Parathyroid adenoma (tissue), 2 donors: Measurements from ENCODE around the gene FBXL17.

Source experiments
- H2AFZ ChIP-seq: fragments of 300-600 bp; sonication (generic); one replicate; pipeline ENCODE4 v1.7.0; 2017; ENCODE audit warnings: antibody characterized with exemption, mild to moderate bottlenecking
- H3K27ac ChIP-seq: fragments of 300-600 bp; sonication (generic); one replicate; pipeline ENCODE4 v1.7.0; 2017
- H3K27me3 ChIP-seq: fragments of 300-600 bp; sonication (generic); one replicate; pipeline ENCODE4 v1.7.0; 2017; ENCODE audit warnings: low read length; ENCODE audit not compliant: control insufficient read depth, insufficient read depth
- H3K36me3 ChIP-seq: fragments of 300-600 bp; sonication (generic); one replicate; pipeline ENCODE4 v1.7.0; 2017; ENCODE audit warnings: low read length; ENCODE audit not compliant: control insufficient read depth, insufficient read depth
- H3K4me1 ChIP-seq: fragments of 300-600 bp; sonication (generic); one replicate; pipeline ENCODE4 v1.7.0; 2017; ENCODE audit warnings: control low read depth
- H3K4me2 ChIP-seq: fragments of 300-600 bp; sonication (generic); one replicate; pipeline ENCODE4 v1.7.0; 2017; ENCODE audit warnings: low read length
- H3K4me3 ChIP-seq: fragments of 300-600 bp; sonication (generic); one replicate; pipeline ENCODE4 v1.7.0; 2017; ENCODE audit warnings: low read depth, low read length
- H3K79me2 ChIP-seq: fragments of 300-600 bp; sonication (generic); one replicate; pipeline ENCODE4 v1.7.0; 2017; ENCODE audit warnings: control low read depth
- H3K9ac ChIP-seq: fragments of 300-600 bp; sonication (generic); one replicate; pipeline ENCODE4 v1.7.0; 2017; ENCODE audit warnings: mild to moderate bottlenecking
- H3K9me3 ChIP-seq: fragments of 300-600 bp; sonication (generic); one replicate; pipeline ENCODE4 v1.7.0; 2017; ENCODE audit warnings: low read length; ENCODE audit not compliant: control insufficient read depth
- CTCF ChIP-seq: fragments of 300-600 bp; sonication (generic); IDR thresholded peaks from one replicate; pipeline ENCODE4 v1.7.0; 2017; ENCODE audit warnings: antibody characterized with exemption, mild to moderate bottlenecking
- donor health status: primary hyperparathyroidism.

FBXL17 gene

GRCh38 chr5:107830750-107831149 lies 551.1 kb downstream of the FBXL17 start:
- H3K79me2 ChIP-seq: no peaks in the 10 kb centered on the region
- H3K27me3 ChIP-seq: no peaks in the 10 kb centered on the region
- no peaks in the 10 kb centered on the region for H3K9me3 ChIP-seq
- H3K4me1 ChIP-seq: no peaks in the 10 kb centered on the region
- H3K4me2 ChIP-seq: no peak overlapping the region
- no peak overlapping the region for H2AFZ ChIP-seq
- H3K27ac ChIP-seq: no peak overlapping the region
- H3K9ac ChIP-seq: no peak overlapping the region
- H3K4me3 ChIP-seq: no peak overlapping the region
- H3K36me3 ChIP-seq: no peaks in the 10 kb centered on the region
- TF ChIP-seq CTCF: no peak

DNA sequence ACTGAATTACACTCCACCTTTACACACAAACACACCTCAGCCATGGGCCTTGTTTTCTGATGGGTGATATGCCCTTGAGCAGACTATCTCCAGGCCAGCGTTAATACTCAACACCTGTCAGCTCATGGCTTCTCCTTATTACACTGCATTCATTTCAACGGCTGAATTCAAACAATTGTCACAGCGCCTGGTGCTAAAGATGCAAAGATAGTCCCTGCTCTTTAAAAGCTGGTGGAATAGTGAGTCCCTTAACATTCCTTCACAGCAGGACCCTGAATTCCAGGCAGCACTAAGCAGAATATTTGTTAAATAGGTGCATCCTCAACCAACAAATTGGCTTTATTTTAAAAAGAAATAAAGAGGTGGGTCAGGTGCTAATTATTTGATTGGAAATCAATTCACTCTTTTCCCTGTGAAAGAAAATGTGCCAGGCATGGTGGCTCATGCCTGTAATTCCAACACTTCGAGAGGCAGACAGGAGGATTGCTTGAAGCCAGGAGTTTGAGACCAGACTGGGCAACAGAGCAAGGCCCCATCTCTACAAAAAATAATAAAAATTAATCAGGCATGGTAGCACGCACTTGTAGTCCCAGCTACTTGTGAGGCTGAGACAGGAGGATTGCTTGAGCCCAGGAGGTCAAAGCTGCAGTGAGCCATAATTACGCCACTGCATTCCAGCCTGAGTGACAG lies 555.4 kb downstream of the FBXL17 start:
- no peaks in the 10 kb centered on the region for H3K36me3 ChIP-seq
- no peaks in the 10 kb centered on the region for H3K79me2 ChIP-seq
- peaks cover 9% of the 10 kb centered on the region for H3K4me1 ChIP-seq
- H3K9me3 ChIP-seq: no peaks in the 10 kb centered on the region
- no peak overlapping the region for H2AFZ ChIP-seq
- no peak for TF ChIP-seq CTCF
- no peak overlapping the region for H3K4me2 ChIP-seq
- no peak overlapping the region for H3K27ac ChIP-seq
- no peak overlapping the region for H3K4me3 ChIP-seq
- H3K9ac ChIP-seq: no peak overlapping the region
- no peaks in the 10 kb centered on the region for H3K27me3 ChIP-seq

DNA sequence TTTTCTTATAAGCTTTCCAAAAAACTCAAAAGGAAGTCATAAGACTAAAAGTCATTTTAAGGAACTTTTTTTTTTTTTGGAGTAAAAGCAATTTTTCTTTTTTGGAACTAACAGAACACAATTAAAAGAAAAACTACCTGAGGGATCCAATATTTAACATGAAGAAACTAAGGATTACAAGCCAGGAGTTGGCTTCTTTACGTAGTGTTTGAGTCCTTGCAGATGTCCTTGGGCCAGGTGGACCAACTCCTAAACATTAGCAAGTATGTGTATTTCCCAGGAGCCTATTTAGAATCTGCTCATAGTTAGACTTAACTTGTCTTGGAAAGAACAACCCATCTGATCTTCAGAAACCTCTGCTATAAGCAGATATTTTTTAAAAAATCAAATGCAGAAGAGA lies 557.1 kb downstream of the FBXL17 start:
- Histone ChIP-seq H2AFZ (no peak overlapping the region), H3K9me3 (no peaks in the 10 kb centered on the region)
- TF ChIP-seq CTCF: no peak

DNA sequence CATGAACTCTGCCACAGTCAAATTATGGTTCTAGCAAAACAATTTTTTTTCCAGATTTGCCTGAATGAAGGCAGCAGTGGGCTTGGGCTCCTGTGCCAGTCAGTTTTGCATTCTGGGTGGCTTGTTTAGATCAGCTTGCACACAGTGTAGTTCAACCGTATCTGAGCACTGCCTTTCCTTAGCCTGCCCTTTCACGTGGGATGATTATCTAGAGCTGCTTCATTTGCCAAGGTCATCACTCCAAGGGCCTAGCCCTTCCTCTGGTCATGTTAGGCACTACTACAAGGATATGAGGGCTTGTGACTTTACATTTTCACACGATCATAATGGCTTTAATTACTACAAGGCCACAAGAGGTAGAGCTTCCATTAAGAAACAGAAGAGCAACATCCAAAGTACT lies 560.6 kb downstream of the FBXL17 start:
- TF ChIP-seq CTCF: no peak
- H3K4me2 ChIP-seq: no peak overlapping the region

More for the DNA sequence above, 557.1 kb downstream of the FBXL17 start:
- Histone ChIP-seq H3K27me3 (no peaks in the 10 kb centered on the region), H3K4me3 (no peak overlapping the region), H3K4me2 (no peak overlapping the region), H3K9ac (no peak overlapping the region), H3K79me2 (no peaks in the 10 kb centered on the region), H3K27ac (no peak overlapping the region), H3K4me1 (peaks cover 19% of the 10 kb centered on the region), H3K36me3 (no peaks in the 10 kb centered on the region)

GRCh38 chr5:107820429-107820828 lies 561.5 kb downstream of the FBXL17 start:
- no peak overlapping the region for H2AFZ ChIP-seq
- no peak overlapping the region for H3K4me2 ChIP-seq
- H3K79me2 ChIP-seq: no peaks in the 10 kb centered on the region
- no peak overlapping the region for H3K4me3 ChIP-seq
- peaks cover 22% of the 10 kb centered on the region for H3K4me1 ChIP-seq
- H3K27ac ChIP-seq: peak overlapping the region; percentile 84
- H3K36me3 ChIP-seq: no peaks in the 10 kb centered on the region
- H3K9me3 ChIP-seq: no peaks in the 10 kb centered on the region
- no peaks in the 10 kb centered on the region for H3K27me3 ChIP-seq
- TF ChIP-seq CTCF: no peak
- no peak overlapping the region for H3K9ac ChIP-seq

More for the DNA sequence above, 560.6 kb downstream of the FBXL17 start:
- H3K36me3 ChIP-seq: no peaks in the 10 kb centered on the region
- peak overlapping the region; percentile 84 for H3K27ac ChIP-seq
- H3K4me1 ChIP-seq: peaks cover 22% of the 10 kb centered on the region
- no peak overlapping the region for H3K4me3 ChIP-seq
- no peaks in the 10 kb centered on the region for H3K79me2 ChIP-seq
- H3K27me3 ChIP-seq: no peaks in the 10 kb centered on the region
- no peaks in the 10 kb centered on the region for H3K9me3 ChIP-seq
- peak overlapping the region; percentile 56 for H2AFZ ChIP-seq
- no peak overlapping the region for H3K9ac ChIP-seq
